Tibial nerve (tissue), 4 donors: ENCODE results near the gene DPCD. TPM values are rescaled to one million over a fixed set of nuclear protein-coding genes. Genes with fewer than 3 reads are reported as not detected.
"Not testable (repeated sequence)": the region's sequence is repeated elsewhere in the genome, so short reads cannot be mapped to it uniquely, and the experiment has no call there.

Experiments
- DNase-seq, 2 donors: peaks; one replicate each; pipeline ENCODE4 v3.0.0-alpha.2; 2019; ENCODE audit warnings: low spot score in 2 of 2
- H3K27ac ChIP-seq, 4 donors: fragments of 200-600 bp; sonication (generic) in 3 of 4; one replicate each; pipeline ENCODE4 v1.5.1; 2017 to 2019; ENCODE audit warnings: mild to moderate bottlenecking in 1 of 4
- H3K27me3 ChIP-seq, 2 donors: fragments of 200-600 bp; sonication (generic) in 1 of 2; one replicate each; pipeline versions ENCODE4 v1.5.1 to v1.6.0; 2017 to 2019
- H3K36me3 ChIP-seq, 3 donors: fragments of 200-600 bp; sonication (generic); one replicate each; pipeline ENCODE4 v1.5.1; 2018 to 2019
- H3K4me1 ChIP-seq, 4 donors: fragments of 200-600 bp; sonication (generic) in 3 of 4; one replicate each; pipeline ENCODE4 v1.5.1; 2017 to 2019
- H3K4me3 ChIP-seq, 4 donors: fragments of 200-600 bp; sonication (generic) in 3 of 4; one replicate each; pipeline ENCODE4 v1.5.1; 2017 to 2019; ENCODE audit warnings: mild to moderate bottlenecking in 1 of 4, moderate library complexity in 1 of 4
- H3K9me3 ChIP-seq, 4 donors: fragments of 200-600 bp; sonication (generic) in 3 of 4; one replicate each; pipeline ENCODE4 v1.5.1; 2017 to 2019
- EP300 ChIP-seq, 2 donors: sonication (generic); formaldehyde crosslinking; IDR thresholded peaks; one replicate each; pipeline ENCODE4 v1.6.1; 2017; ENCODE audit warnings: antibody characterized with exemption in 2 of 2, mild to moderate bottlenecking in 1 of 2
- POLR2A ChIP-seq, 2 donors: fragments of 450-650 bp; IDR thresholded peaks; one replicate each; pipeline ENCODE4 v1.6.1; 2017; ENCODE audit warnings: antibody characterized with exemption in 2 of 2, mild to moderate bottlenecking in 2 of 2, moderate library complexity in 2 of 2
- WGBS, 2 donors: methylation state at CpG; one replicate each; pipeline ENCODE4 v1.1.5; 2018; 5-methylcytosine and 5-hydroxymethylcytosine counted together
- total RNA-seq, 4 donors: library from RNA; depleted of rRNA; stranded (reverse); fragments of >200 nt; gene quantifications; one replicate each; pipeline ENCODE4 v1.1.0, GENCODE V29; 2016
- TF ChIP-seq, protein P1 (sequence below), 5 experiments: fragments of 200-600 bp in 3 of 5; fragments of 450-650 bp in 2 of 5; sonication (generic) in 3 of 5; IDR thresholded peaks; one replicate each; pipeline ENCODE4 v1.5.1; 2016 to 2019; ENCODE audit warnings: antibody characterized with exemption in 5 of 5, mild to moderate bottlenecking in 3 of 5, moderate library complexity in 2 of 5

DPCD gene
- total RNA-seq, 4 donors from 2014 or later = 6.0 to 28.5 (median 16.3) TPM

DNA sequence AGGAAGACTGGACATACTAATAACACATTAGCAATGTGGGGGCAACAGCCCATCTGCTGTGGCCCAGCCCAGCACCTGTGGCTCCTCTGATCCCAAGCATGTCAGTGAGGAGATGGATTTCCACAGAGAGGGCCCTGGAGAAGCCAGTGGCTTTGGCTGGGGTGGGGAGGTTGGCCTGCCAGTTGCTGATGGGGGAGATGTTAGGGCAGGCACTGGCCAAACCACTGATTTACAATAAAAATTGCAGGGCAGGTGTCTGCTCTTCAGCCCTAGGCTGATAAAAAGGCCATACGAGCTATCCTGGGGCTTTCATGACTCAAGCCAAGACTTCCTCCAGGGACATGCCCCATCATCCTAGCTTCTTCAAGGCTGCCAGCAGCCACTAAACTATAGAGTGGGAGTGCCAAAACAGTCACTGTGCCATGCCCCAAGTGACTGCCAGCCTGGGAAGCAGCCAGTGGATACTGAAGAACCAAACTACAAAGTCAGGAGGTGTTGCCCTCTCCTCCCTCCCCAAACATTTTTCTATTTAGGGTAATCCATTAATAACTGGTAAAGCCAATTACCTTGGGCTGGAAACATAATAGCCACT is 37.8 kb downstream of the DPCD start:
- no peaks in the 10 kb centered on the region for H3K9me3 ChIP-seq
- DNase-seq = no peak
- H3K4me1 ChIP-seq = no peaks in the 10 kb centered on the region
- no peak overlapping the region for H3K27ac ChIP-seq
- no peaks in the 10 kb centered on the region for H3K27me3 ChIP-seq
- H3K36me3 ChIP-seq = peaks cover 0 to 72% (median 5%) of the 10 kb centered on the region in 3 donors
- TF ChIP-seq POLR2A (IDR thresholded peaks at IDR 0.05) = no peak
- no peak for TF ChIP-seq EP300 (IDR thresholded peaks at IDR 0.05)
- TF ChIP-seq, protein P1, sequence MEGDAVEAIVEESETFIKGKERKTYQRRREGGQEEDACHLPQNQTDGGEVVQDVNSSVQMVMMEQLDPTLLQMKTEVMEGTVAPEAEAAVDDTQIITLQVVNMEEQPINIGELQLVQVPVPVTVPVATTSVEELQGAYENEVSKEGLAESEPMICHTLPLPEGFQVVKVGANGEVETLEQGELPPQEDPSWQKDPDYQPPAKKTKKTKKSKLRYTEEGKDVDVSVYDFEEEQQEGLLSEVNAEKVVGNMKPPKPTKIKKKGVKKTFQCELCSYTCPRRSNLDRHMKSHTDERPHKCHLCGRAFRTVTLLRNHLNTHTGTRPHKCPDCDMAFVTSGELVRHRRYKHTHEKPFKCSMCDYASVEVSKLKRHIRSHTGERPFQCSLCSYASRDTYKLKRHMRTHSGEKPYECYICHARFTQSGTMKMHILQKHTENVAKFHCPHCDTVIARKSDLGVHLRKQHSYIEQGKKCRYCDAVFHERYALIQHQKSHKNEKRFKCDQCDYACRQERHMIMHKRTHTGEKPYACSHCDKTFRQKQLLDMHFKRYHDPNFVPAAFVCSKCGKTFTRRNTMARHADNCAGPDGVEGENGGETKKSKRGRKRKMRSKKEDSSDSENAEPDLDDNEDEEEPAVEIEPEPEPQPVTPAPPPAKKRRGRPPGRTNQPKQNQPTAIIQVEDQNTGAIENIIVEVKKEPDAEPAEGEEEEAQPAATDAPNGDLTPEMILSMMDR (IDR thresholded peaks at IDR 0.05) = no peak
- no peak overlapping the region for H3K4me3 ChIP-seq
- 82 to 100% methylated on average over 1 of the region's 1 CpG for WGBS, 2 donors

DNA sequence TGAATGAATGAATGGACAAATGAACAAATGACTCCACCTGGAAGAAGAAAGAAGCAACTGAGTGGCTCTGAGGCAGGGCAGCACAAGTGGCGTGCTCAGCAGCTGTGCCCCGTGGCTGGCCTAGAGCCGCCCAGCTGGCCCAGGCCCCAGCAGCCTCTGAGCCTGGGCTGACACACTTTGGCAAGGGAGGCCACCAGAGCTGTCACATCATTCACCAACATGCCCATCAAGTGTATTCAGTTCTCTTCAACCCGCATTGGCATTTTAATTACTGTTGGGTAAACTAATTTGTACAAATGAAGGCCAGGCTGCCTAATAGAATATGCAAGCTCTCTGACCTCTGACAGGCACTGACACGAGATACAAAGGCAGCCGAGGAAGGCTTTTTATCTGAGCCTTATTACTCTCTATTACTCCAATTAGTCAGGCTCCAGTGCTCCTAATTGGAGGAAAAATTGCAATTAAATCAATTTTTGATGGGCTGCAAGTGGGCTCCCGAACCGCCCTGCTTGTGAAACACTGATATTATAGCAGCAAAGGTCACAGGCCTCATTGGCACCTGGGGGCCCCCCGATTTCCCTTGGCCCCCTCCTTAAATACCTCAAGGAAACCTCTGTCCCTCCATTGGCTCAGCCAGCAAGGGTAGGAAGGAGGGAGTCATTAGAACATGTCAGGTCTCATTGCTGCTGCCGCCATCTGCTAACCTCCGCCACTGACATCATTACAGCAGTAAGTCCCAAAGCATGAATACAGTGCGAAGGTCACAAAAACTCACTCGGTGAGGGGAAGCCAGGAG is 41.9 kb downstream of the DPCD start:
- peaks cover 0 to 41% (median 0%) of the 10 kb centered on the region in 3 donors for H3K36me3 ChIP-seq
- TF ChIP-seq, protein P1 (IDR thresholded peaks at IDR 0.05) = no peak
- TF ChIP-seq EP300 (IDR thresholded peaks at IDR 0.05) (no peak), POLR2A (IDR thresholded peaks at IDR 0.05) (no peak)
- H3K27ac ChIP-seq = no peak overlapping the region
- H3K4me1 ChIP-seq = peaks cover 0 to 3% (median 0%) of the 10 kb centered on the region in 4 donors
- no peak overlapping the region for H3K4me3 ChIP-seq
- 78 to 82% methylated on average over 13 of the region's 13 CpGs for WGBS, 2 donors
- no peaks in the 10 kb centered on the region for H3K27me3 ChIP-seq
- H3K9me3 ChIP-seq = no peaks in the 10 kb centered on the region
- no peak for DNase-seq

GRCh38 chr10:101630633-101630920 is 42.5 kb downstream of the DPCD start:
- Histone ChIP-seq H3K4me3 (no peak overlapping the region), H3K27me3 (no peaks in the 10 kb centered on the region), H3K36me3 (peaks cover 0 to 41% (median 0%) of the 10 kb centered on the region in 3 donors), H3K27ac (no peak overlapping the region), H3K9me3 (no peaks in the 10 kb centered on the region), H3K4me1 (peaks cover 0 to 3% (median 0%) of the 10 kb centered on the region in 4 donors)
- TF ChIP-seq POLR2A (IDR thresholded peaks at IDR 0.05) (no peak), EP300 (IDR thresholded peaks at IDR 0.05) (no peak)
- TF ChIP-seq, protein P1 (IDR thresholded peaks at IDR 0.05) = no peak
- DNase-seq = no peak
- WGBS, 2 donors = 100% methylated on average over 1 of the region's 1 CpG

- no peak overlapping the region for H3K27ac ChIP-seq
- no peaks in the 10 kb centered on the region for H3K27me3 ChIP-seq
- 71 to 80% methylated on average over 8 of the region's 8 CpGs for WGBS, 2 donors
- H3K9me3 ChIP-seq = no peaks in the 10 kb centered on the region
- peaks cover 0 to 3% (median 0%) of the 10 kb centered on the region in 4 donors for H3K4me1 ChIP-seq
- peaks cover 0 to 47% (median 0%) of the 10 kb centered on the region in 3 donors for H3K36me3 ChIP-seq
- TF ChIP-seq, protein P1 (IDR thresholded peaks at IDR 0.05) = no peak
- TF ChIP-seq EP300 (IDR thresholded peaks at IDR 0.05) = no peak
- no peak for TF ChIP-seq POLR2A (IDR thresholded peaks at IDR 0.05)
- H3K4me3 ChIP-seq = no peak overlapping the region
- DNase-seq = no peak
These were observed 43.8 kb downstream of the DPCD start for GRCh38 chr10:101631821-101632475.

- DNase-seq, H3K4me3 ChIP-seq, H3K4me1 ChIP-seq, H3K27ac ChIP-seq, H3K9me3 ChIP-seq, H3K27me3 ChIP-seq: not testable (repeated sequence)
- H3K36me3 ChIP-seq = peaks cover 0 to 57% (median 0%) of the 10 kb centered on the region in 3 donors
- WGBS, 2 donors = 93 to 96% methylated on average over 4 of the region's 4 CpGs
These were observed 45.4 kb downstream of the DPCD start for GRCh38 chr10:101633510-101633909.
